Activated T-helper 1 cell treated with anti-CD3 and anti-CD28 coated beads, Interleukin-12 subunit alpha, Interleukin-12 subunit beta, Interleukin-2, Interleukin-4 antibody, amounts not matched to agents 30 ng/mL and 10 ng/mL and 1 ng/mL, durations not matched to agents 14 hours and 24 hours and 36 hours (primary cell): Measurements from ENCODE around the gene PIN1. TPM values are rescaled to one million over a fixed set of nuclear protein-coding genes. Genes with fewer than 3 reads are reported as not detected.
A peak's percentile ranks its signal among the peaks of the same experiment; 100 is the strongest.
"Not testable (repeated sequence)": the region's sequence is repeated elsewhere in the genome, so short reads cannot be mapped to it uniquely, and the experiment has no call there.

Experiments used
- DNase-seq: peaks from one replicate; pipeline ENCODE4 v3.0.0; 2021; ENCODE audit warnings: low spot score
- H3K27ac Mint-ChIP-seq: one replicate; pipeline ENCODE4 v1.8.0; 2021; ENCODE audit warnings: mild to moderate bottlenecking, mixed read lengths
- H3K27me3 Mint-ChIP-seq: one replicate; pipeline ENCODE4 v1.8.0; 2022; ENCODE audit warnings: mild to moderate bottlenecking, moderate library complexity, mixed read lengths; ENCODE audit not compliant: insufficient read depth
- H3K36me3 Mint-ChIP-seq: one replicate; pipeline ENCODE4 v1.8.0; 2021; ENCODE audit warnings: low read depth, mixed read lengths
- H3K4me1 Mint-ChIP-seq: one replicate; pipeline ENCODE4 v1.8.0; 2021; ENCODE audit warnings: low read depth, mixed read lengths
- H3K4me3 Mint-ChIP-seq: one replicate; pipeline ENCODE4 v1.8.0; 2021; ENCODE audit warnings: mild to moderate bottlenecking, moderate library complexity, mixed read lengths
- H3K9me3 Mint-ChIP-seq: one replicate; pipeline ENCODE4 v1.8.0; 2021; ENCODE audit warnings: mixed read lengths
- intact Hi-C: fragments of 100-400 bp; cut with micrococcal nuclease; formaldehyde crosslinking; loops from one replicate; pipeline ENCODE4 v1.15.1; 2024
- total RNA-seq: library from RNA; stranded (reverse); gene quantifications from 2 replicates; pipeline ENCODE4 v1.2.3, GENCODE V29; 2022

PIN1 gene
- total RNA-seq = 86.4 and 87.3 TPM in 2 replicates

- H3K4me1 Mint-ChIP-seq = peaks cover 10% of the 10 kb centered on the region
- no peaks in the 10 kb centered on the region for H3K9me3 Mint-ChIP-seq
- intact Hi-C loops = loop anchor here (1.0 to 2.0 kb wide), 8 partner anchors 8 to 695 kb away; partner anchors contain the start of genes FBXL12, TYK2, UBL5 and ZNF317
- peak; percentile 99 for DNase-seq
- H3K27ac Mint-ChIP-seq = peak within 1 kb of the TSS; percentile 90
- peak within 1 kb of the TSS; percentile 97 for H3K4me3 Mint-ChIP-seq
- H3K27me3 Mint-ChIP-seq = no peaks in the 10 kb centered on the region
- H3K36me3 Mint-ChIP-seq = peaks cover 12% of the 10 kb centered on the region
Measured at GRCh38 chr19:9834726-9835506, at the start of gene PIN1. Gene PIN1 (plus strand): TSS chr19:9835318. CDS start chr19:9835345, 27 bp downstream.

DNA sequence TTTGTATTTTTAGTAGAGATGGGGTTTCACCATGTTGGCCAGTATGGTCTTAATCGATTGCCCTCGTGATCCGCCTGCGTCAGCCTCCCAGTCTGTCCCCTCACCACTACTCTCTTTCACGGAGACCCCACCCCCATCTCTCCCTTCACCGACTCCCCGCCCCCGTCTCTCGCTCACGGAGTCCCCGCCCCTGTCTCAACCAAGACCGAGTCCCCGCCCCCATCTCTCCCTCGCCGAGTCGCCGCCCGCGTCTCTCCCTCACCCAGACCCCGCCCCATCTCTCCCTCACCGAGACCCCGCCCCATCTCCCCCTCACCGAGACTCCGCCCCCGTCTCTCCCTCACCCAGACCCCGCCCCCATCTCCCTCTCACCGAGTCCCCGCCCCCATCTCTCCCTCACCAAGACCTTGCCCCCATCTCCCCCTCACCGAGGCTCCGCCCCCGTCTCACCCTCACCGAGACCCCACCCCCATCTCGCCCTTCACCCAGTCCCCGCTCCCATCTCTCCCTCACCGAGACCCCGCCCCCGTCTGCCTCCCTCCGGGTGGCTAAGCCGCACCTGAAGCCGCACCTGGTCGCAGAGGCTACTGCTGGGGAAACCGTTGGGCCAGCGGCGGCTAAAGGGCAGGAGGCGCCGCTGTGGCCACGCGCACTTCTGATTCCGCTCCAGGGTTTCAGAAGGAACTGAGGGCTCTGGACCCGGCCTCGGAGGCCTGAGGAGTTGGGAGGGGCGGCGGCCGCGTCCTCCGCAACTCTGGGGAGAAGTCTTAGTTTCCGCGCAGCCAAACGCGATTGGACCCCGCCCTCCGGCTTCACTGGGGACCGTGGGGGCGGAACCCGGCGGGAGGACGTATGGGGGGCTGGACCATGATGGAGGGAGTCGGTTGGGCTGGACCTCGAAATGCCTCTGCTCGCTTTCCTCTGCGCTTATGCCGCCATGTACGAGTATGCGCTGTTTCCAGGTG, 49.5 kb upstream of the PIN1 start:
- Mint-ChIP-seq H3K27me3 (no peaks in the 10 kb centered on the region), H3K4me3 (peak overlapping the region; percentile 87), H3K9me3 (no peaks in the 10 kb centered on the region), H3K4me1 (peaks cover 20% of the 10 kb centered on the region), H3K36me3 (no peaks in the 10 kb centered on the region), H3K27ac (peak overlapping the region; percentile 89)
- DNase-seq = peak; percentile 90
- intact Hi-C loops = loop anchor here (1.0 kb wide), 5 partner anchors 11 to 953 kb away; partner anchors contain the start of genes FBXL12, MBD3L1, ZNF558 and ZNF846

DNA sequence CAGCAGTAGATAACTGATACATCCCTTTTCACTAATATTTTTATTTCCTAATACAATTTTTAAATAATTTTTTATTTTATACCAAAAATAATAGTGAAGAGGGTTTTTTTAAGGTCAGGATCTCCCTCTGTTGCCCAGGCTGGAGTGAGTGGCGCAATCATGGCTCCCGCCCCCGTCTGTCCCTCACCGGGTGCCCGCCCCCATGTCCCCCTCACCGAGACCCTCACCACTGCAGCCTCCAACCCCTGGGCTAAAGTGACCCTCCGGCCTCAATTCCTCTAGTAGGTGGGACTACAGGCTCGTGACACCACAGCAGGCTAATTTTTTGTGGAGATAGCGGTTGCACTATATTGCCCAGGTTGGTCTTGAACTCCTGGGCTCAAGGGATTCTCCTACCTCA, 48.8 kb upstream of the PIN1 start:
- H3K4me3 Mint-ChIP-seq = peak overlapping the region; percentile 87
- no peaks in the 10 kb centered on the region for H3K9me3 Mint-ChIP-seq
- H3K36me3 Mint-ChIP-seq = no peaks in the 10 kb centered on the region
- H3K4me1 Mint-ChIP-seq = peaks cover 22% of the 10 kb centered on the region
- peak overlapping the region; percentile 58 for H3K27ac Mint-ChIP-seq
- no peak for DNase-seq
- intact Hi-C loops = no loop called here
- H3K27me3 Mint-ChIP-seq = no peaks in the 10 kb centered on the region

GRCh38 chr19:9786819-9787218, 48.3 kb upstream of the PIN1 start:
- H3K4me1 Mint-ChIP-seq = peaks cover 25% of the 10 kb centered on the region
- intact Hi-C loops = no loop called here
- H3K36me3 Mint-ChIP-seq = no peaks in the 10 kb centered on the region
- peak overlapping the region; percentile 58 for H3K27ac Mint-ChIP-seq
- H3K9me3 Mint-ChIP-seq = no peaks in the 10 kb centered on the region
- peak overlapping the region; percentile 61 for H3K4me3 Mint-ChIP-seq
- no peaks in the 10 kb centered on the region for H3K27me3 Mint-ChIP-seq
- DNase-seq = no peak

- intact Hi-C loops, H3K27me3 Mint-ChIP-seq, DNase-seq, H3K27ac Mint-ChIP-seq, H3K4me3 Mint-ChIP-seq, H3K36me3 Mint-ChIP-seq, H3K9me3 Mint-ChIP-seq: not testable (repeated sequence)
- peaks cover 30% of the 10 kb centered on the region for H3K4me1 Mint-ChIP-seq
Measured at GRCh38 chr19:9788604-9789003, 46.5 kb upstream of the PIN1 start.

GRCh38 chr19:9789066-9789465, 46.1 kb upstream of the PIN1 start:
- Mint-ChIP-seq H3K27ac (no peak overlapping the region), H3K27me3 (no peaks in the 10 kb centered on the region), H3K36me3 (no peaks in the 10 kb centered on the region), H3K4me1 (peaks cover 27% of the 10 kb centered on the region), H3K9me3 (no peaks in the 10 kb centered on the region), H3K4me3 (no peak overlapping the region)
- DNase-seq = no peak
- intact Hi-C loops = no loop called here

GRCh38 chr19:9789579-9789978, 45.5 kb upstream of the PIN1 start:
- intact Hi-C loops, H3K4me3 Mint-ChIP-seq, DNase-seq, H3K36me3 Mint-ChIP-seq, H3K27me3 Mint-ChIP-seq, H3K27ac Mint-ChIP-seq, H3K9me3 Mint-ChIP-seq: not testable (repeated sequence)
- H3K4me1 Mint-ChIP-seq = peaks cover 22% of the 10 kb centered on the region

DNA sequence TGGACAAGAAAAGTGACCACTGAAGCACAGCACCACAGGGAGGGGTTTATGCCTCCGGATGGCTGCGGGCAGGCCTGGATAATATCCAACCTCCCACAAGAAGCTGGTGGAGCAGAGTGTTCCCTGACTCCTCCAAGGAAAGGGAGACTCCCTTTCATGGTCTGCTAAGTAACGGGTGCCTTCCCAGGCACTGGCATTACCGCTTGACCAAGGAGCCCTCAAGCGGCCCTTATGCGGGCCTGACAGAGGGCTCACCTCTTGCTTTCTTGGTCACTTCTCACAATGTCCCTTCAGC, 44.1 kb upstream of the PIN1 start:
- Mint-ChIP-seq H3K4me1 (peaks cover 19% of the 10 kb centered on the region), H3K4me3 (peak overlapping the region; percentile 81)
- H3K27me3 Mint-ChIP-seq, H3K27ac Mint-ChIP-seq, H3K36me3 Mint-ChIP-seq, H3K9me3 Mint-ChIP-seq, DNase-seq: not testable (repeated sequence)
- intact Hi-C loops = loop anchor here (1.0 kb wide), 1 partner anchor 959 kb away; the partner anchor contains the start of genes MBD3L1 and ZNF558

DNA sequence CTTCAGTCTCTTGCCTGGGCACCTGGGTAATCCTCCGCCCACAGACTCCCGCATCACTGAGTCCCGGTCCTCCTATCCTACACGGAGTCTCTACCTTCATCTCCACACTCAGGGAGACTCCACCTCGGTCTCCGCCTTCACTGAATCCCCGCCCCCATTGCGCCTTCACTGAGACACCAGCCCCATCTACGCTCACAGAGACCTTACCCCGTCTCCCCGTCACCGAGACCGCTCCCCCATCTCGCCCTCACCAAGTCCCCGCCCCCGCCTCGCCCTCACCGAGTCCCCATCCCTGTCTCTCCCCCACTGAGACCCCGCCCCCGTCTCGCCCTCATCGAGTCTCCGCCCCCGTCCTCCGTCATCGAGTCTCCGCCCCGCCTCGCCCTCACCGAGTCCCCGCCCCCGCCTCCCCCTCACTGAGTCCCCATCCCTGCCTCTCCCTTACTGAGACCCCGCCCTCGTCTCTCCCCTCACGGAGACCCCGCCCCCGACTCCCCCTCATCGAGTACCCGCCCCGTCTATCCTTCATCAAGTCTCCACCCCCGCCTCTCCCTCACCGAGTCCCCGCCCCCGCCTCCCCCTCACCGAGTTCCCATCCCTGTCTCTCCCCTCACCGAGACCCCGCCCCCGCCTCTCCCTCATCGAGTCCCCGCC, 43.4 kb upstream of the PIN1 start:
- no peaks in the 10 kb centered on the region for H3K27me3 Mint-ChIP-seq
- peaks cover 26% of the 10 kb centered on the region for H3K4me1 Mint-ChIP-seq
- DNase-seq = peak; percentile 83
- peaks cover 1% of the 10 kb centered on the region for H3K36me3 Mint-ChIP-seq
- peak overlapping the region; percentile 92 for H3K27ac Mint-ChIP-seq
- H3K4me3 Mint-ChIP-seq = peak overlapping the region; percentile 81
- H3K9me3 Mint-ChIP-seq = no peaks in the 10 kb centered on the region
- intact Hi-C loops = loop anchor here (1.0 to 2.0 kb wide), 7 partner anchors 23 to 959 kb away; partner anchors contain the start of genes FBXL12, MBD3L1, PIN1 and ZNF558

DNA sequence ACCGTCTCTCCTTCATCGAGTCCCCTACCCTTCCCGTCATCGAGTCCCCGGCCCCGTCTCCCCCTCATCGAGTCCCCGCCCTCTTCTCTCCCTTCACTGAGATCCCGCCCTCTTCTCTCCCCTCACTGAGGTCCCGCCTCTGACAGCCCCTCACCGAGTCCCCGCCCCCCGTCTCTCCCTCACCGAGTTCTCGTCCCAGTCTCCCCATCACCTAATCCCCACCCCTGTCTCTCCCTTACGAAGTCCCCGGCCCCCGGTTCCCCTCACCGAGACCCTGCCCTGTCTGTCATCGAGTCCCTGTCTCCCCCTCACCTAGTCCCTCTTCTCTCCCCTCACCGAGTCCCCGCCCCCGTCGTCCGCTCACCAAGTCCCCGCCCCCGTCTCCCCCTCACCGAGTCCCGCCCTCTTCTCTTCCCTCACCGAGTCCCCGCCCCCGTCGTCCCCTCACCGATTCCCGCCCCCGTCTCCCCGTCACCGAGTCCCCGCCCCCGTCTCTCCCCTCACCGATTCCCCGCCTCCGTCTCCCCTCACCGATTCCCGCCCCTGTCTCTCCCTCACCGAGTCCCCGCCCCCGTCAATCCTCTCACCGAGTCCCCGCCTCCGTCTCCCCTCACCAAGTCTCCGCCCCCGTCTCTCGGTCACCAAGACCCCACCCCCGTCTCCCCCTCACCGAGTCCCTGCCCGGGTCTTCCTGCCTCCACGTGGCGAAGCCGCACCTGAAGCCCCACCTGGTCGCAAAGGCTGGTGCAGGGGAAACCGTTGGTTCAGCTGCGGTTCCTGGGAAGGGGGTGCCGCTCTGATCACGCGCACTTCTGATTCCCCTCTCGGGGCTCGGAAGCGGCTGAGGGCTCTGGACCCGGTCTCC, 42.7 kb upstream of the PIN1 start:
- Mint-ChIP-seq H3K4me3 (peak overlapping the region; percentile 81), H3K36me3 (peaks cover 1% of the 10 kb centered on the region), H3K9me3 (no peaks in the 10 kb centered on the region), H3K4me1 (peaks cover 26% of the 10 kb centered on the region), H3K27me3 (no peaks in the 10 kb centered on the region), H3K27ac (peak overlapping the region; percentile 92)
- peak; percentile 78 for DNase-seq
- intact Hi-C loops = loop anchor here (1.0 to 2.0 kb wide), 6 partner anchors 24 to 483 kb away; partner anchors contain the start of genes FBXL12, PIN1, ZNF561 and ZNF562

GRCh38 chr19:9793071-9793591, 42.0 kb upstream of the PIN1 start:
- Mint-ChIP-seq H3K36me3 (peaks cover 1% of the 10 kb centered on the region), H3K4me3 (peak overlapping the region; percentile 81), H3K9me3 (no peaks in the 10 kb centered on the region), H3K27ac (peak overlapping the region; percentile 76), H3K4me1 (peaks cover 26% of the 10 kb centered on the region), H3K27me3 (no peaks in the 10 kb centered on the region)
- intact Hi-C loops = loop anchor here (2.0 kb wide), 1 partner anchor 118 kb away; the partner anchor contains the start of gene ZNF562
- no peak for DNase-seq
